Stimulated activated CD8-positive, alpha-beta memory T cell treated with anti-CD3 and anti-CD28 coated beads, Interleukin-2, amount 100 ng/mL, for 48 hours (primary cell): Measurements from ENCODE around the gene RGP1.

ENCODE experiments used
- DNase-seq, 2 donors: peaks; one replicate each; pipeline ENCODE4 v3.0.0-alpha.2; 2020; ENCODE audit warnings: low read depth in 2 of 2

Gene RGP1

GRCh38 chr9:35743880-35744518 is 5.1 kb upstream of the RGP1 start:
- no peak for DNase-seq

- DNase-seq: no peak
These were observed 3.5 kb upstream of the RGP1 start for GRCh38 chr9:35745569-35745968.

GRCh38 chr9:35746583-35746982 is 2.5 kb upstream of the RGP1 start:
- no peak for DNase-seq

- no peak for DNase-seq
These were observed 737 bp upstream of the RGP1 start for GRCh38 chr9:35748242-35748857.

- no peak for DNase-seq
These were observed 598 bp downstream of the RGP1 start for GRCh38 chr9:35749515-35750255.

- DNase-seq: no peak
These were observed 1.1 kb downstream of the RGP1 start for GRCh38 chr9:35750256-35750531.

GRCh38 chr9:35753466-35753865 is 4.4 kb downstream of the RGP1 start:
- no peak for DNase-seq

GRCh38 chr9:35754264-35754663 is 5.2 kb downstream of the RGP1 start, which contains the start of gene MSMP:
MSMP (minus strand) TSS chr9:35754276; CDS start chr9:35754129, 147 bp downstream.
- DNase-seq: no peak

GRCh38 chr9:35755071-35755470 is 6.0 kb downstream of the RGP1 start:
- no peak for DNase-seq

- peak; percentile 75 for DNase-seq
These were observed 7.5 kb downstream of the RGP1 start for GRCh38 chr9:35756275-35757225.

- DNase-seq: no peak
These were observed 8.3 kb downstream of the RGP1 start for GRCh38 chr9:35757226-35757891.

- DNase-seq: no peak
These were observed 8.8 kb downstream of the RGP1 start for GRCh38 chr9:35757892-35758275.

GRCh38 chr9:35758475-35759050 is 9.5 kb downstream of the RGP1 start:
- DNase-seq: no peak

GRCh38 chr9:35759795-35760194 is 10.7 kb downstream of the RGP1 start:
- no peak for DNase-seq

- no peak for DNase-seq
These were observed 11.6 kb downstream of the RGP1 start for GRCh38 chr9:35760651-35761050.

- no peak for DNase-seq
These were observed 14.1 kb downstream of the RGP1 start for GRCh38 chr9:35763181-35763580.

GRCh38 chr9:35763803-35764202 is 14.7 kb downstream of the RGP1 start:
- no peak for DNase-seq

- DNase-seq: no peak
These were observed 17.9 kb downstream of the RGP1 start for GRCh38 chr9:35766997-35767396.

GRCh38 chr9:35767458-35767857 is 18.4 kb downstream of the RGP1 start:
- DNase-seq: no peak

- no peak for DNase-seq
These were observed 20.7 kb downstream of the RGP1 start for GRCh38 chr9:35769763-35770162.

- no peak for DNase-seq
These were observed 22.0 kb downstream of the RGP1 start for GRCh38 chr9:35771075-35771433.
